BLaER1 (cell line): Measurements from ENCODE around the gene SYVN1.

Experiments
- H3K27ac ChIP-seq: shearing (Covaris generic); formaldehyde crosslinking; 2 replicates; pipeline ENCODE4 v1.8.1; 2022
- H3K27me3 ChIP-seq: shearing (Covaris generic); formaldehyde crosslinking; 2 replicates; pipeline ENCODE4 v1.8.1; 2022
- H3K36me3 ChIP-seq: shearing (Covaris generic); formaldehyde crosslinking; 2 replicates; pipeline ENCODE4 v1.8.1; 2022
- H3K4me1 ChIP-seq: shearing (Covaris generic); formaldehyde crosslinking; 2 replicates; pipeline ENCODE4 v1.8.1; 2022
- H3K4me2 ChIP-seq: shearing (Covaris generic); formaldehyde crosslinking; 2 replicates; pipeline ENCODE4 v1.8.1; 2022
- H3K4me3 ChIP-seq: shearing (Covaris generic); formaldehyde crosslinking; 2 replicates; pipeline ENCODE4 v1.8.1; 2022
- H3K9ac ChIP-seq: shearing (Covaris generic); formaldehyde crosslinking; 2 replicates; pipeline ENCODE4 v1.8.1; 2022
- H3K9me3 ChIP-seq: shearing (Covaris generic); formaldehyde crosslinking; 2 replicates; pipeline ENCODE4 v1.8.1; 2022
- H4K20me1 ChIP-seq: shearing (Covaris generic); formaldehyde crosslinking; 2 replicates; pipeline ENCODE4 v1.8.1; 2022
- Cebpa-rat ChIP-seq: shearing (Covaris generic); IDR thresholded peaks from 2 replicates; pipeline ENCODE4 v1.8.1; 2022

The SYVN1 gene

DNA sequence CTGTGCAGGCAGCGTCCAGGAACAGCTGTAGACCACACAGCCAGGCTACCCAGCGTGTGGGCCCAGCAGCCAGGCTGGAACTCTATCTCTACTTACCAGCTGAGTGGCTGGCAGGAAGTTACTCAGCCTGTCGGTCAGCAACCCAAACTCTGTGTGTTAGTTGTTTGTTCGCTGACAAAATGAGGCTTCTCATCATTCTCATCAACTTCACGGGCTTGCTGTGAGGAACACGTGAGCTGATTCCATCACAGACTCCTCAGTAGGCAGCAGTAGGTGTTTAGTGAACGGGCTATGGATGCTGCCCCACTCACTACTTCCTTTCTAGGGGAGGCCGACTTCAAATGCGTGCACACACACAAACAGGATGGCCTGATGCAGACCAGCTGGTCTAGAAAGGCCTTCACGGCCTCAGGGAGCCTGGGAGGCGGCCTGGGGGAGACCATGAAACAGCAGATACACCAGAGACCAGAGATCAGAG lies 34.9 kb upstream of the SYVN1 start:
- Histone ChIP-seq H3K9ac (peak overlapping the region; percentile 12; the same call in 1 of the 2 replicates), H3K4me3 (no peak overlapping the region), H3K9me3 (no peaks in the 10 kb centered on the region), H3K4me2 (no peak overlapping the region), H3K36me3 (no peaks in the 10 kb centered on the region), H3K27me3 (no peaks in the 10 kb centered on the region), H3K27ac (peak overlapping the region; percentile 55), H4K20me1 (no peaks in the 10 kb centered on the region), H3K4me1 (peaks cover 25% of the 10 kb centered on the region; the same call in 1 of the 2 replicates)
- TF ChIP-seq Cebpa-rat = no peak

GRCh38 chr11:65167656-65168055 lies 33.3 kb upstream of the SYVN1 start:
- no peak for TF ChIP-seq Cebpa-rat
- Histone ChIP-seq H3K36me3 (no peaks in the 10 kb centered on the region), H4K20me1 (no peaks in the 10 kb centered on the region), H3K4me2 (no peak overlapping the region), H3K9ac (no peak overlapping the region), H3K27me3 (no peaks in the 10 kb centered on the region), H3K9me3 (no peaks in the 10 kb centered on the region), H3K4me1 (peaks cover 25% of the 10 kb centered on the region; the same call in 1 of the 2 replicates), H3K27ac (no peak overlapping the region), H3K4me3 (no peak overlapping the region)

- no peak overlapping the region for H3K4me2 ChIP-seq
- TF ChIP-seq Cebpa-rat = no peak
These were observed 32.6 kb upstream of the SYVN1 start for GRCh38 chr11:65166893-65167292.

GRCh38 chr11:65165410-65166317 lies 31.3 kb upstream of the SYVN1 start:
- H3K4me1 ChIP-seq = peaks cover 17% of the 10 kb centered on the region; the same call in 1 of the 2 replicates
- no peak overlapping the region for H3K4me2 ChIP-seq
- H3K27ac ChIP-seq = no peak overlapping the region
- TF ChIP-seq Cebpa-rat = no peak
- H3K9ac ChIP-seq = no peak overlapping the region
- H3K4me3 ChIP-seq = no peak overlapping the region
- no peaks in the 10 kb centered on the region for H3K27me3 ChIP-seq
- H3K9me3 ChIP-seq = no peaks in the 10 kb centered on the region
- no peaks in the 10 kb centered on the region for H4K20me1 ChIP-seq
- no peaks in the 10 kb centered on the region for H3K36me3 ChIP-seq

More at GRCh38 chr11:65166893-65167292, 32.6 kb upstream of the SYVN1 start:
- Histone ChIP-seq H3K27me3 (no peaks in the 10 kb centered on the region), H3K9me3 (no peaks in the 10 kb centered on the region), H3K4me1 (peaks cover 25% of the 10 kb centered on the region; the same call in 1 of the 2 replicates), H3K4me3 (no peak overlapping the region), H3K9ac (no peak overlapping the region), H3K27ac (no peak overlapping the region), H3K36me3 (no peaks in the 10 kb centered on the region), H4K20me1 (no peaks in the 10 kb centered on the region)

GRCh38 chr11:65163684-65164083 lies 29.4 kb upstream of the SYVN1 start:
- Histone ChIP-seq H4K20me1 (no peaks in the 10 kb centered on the region), H3K27ac (no peak overlapping the region), H3K4me3 (no peak overlapping the region), H3K9ac (no peak overlapping the region), H3K36me3 (no peaks in the 10 kb centered on the region), H3K4me1 (no peaks in the 10 kb centered on the region), H3K4me2 (no peak overlapping the region), H3K27me3 (no peaks in the 10 kb centered on the region), H3K9me3 (no peaks in the 10 kb centered on the region)
- no peak for TF ChIP-seq Cebpa-rat

DNA sequence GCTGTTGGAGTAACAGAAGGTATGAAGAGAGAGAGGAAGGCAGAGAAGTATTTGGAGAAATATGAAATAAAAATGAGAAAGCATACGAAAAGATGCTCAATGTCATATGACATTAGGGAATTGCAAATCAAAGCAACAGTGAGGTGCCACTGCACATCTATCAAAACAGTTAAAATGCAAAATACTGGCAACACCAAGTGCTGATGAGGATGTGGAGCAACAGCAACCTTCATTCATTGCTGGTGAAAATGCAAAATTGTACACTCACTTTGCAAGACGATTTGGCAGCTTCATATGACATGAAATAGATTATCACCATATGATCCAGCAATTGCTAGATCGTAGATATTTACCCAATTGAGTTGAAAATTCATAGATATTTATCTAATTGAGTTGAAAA lies 26.3 kb upstream of the SYVN1 start:
- Histone ChIP-seq H3K4me1 (no peaks in the 10 kb centered on the region), H3K9me3 (no peaks in the 10 kb centered on the region), H3K4me2 (no peak overlapping the region), H3K36me3 (no peaks in the 10 kb centered on the region), H3K27me3 (no peaks in the 10 kb centered on the region), H3K27ac (no peak overlapping the region), H3K4me3 (no peak overlapping the region), H3K9ac (no peak overlapping the region), H4K20me1 (no peaks in the 10 kb centered on the region)
- TF ChIP-seq Cebpa-rat = no peak

GRCh38 chr11:65159012-65159411 lies 24.7 kb upstream of the SYVN1 start:
- Histone ChIP-seq H3K36me3 (no peaks in the 10 kb centered on the region), H3K4me2 (no peak overlapping the region), H3K9ac (no peak overlapping the region), H4K20me1 (no peaks in the 10 kb centered on the region), H3K27me3 (no peaks in the 10 kb centered on the region), H3K27ac (no peak overlapping the region), H3K4me1 (no peaks in the 10 kb centered on the region), H3K9me3 (no peaks in the 10 kb centered on the region), H3K4me3 (no peak overlapping the region)
- TF ChIP-seq Cebpa-rat = no peak

- H3K27me3 ChIP-seq = no peaks in the 10 kb centered on the region
- no peak overlapping the region for H3K4me2 ChIP-seq
- TF ChIP-seq Cebpa-rat = no peak
- no peaks in the 10 kb centered on the region for H3K4me1 ChIP-seq
- no peaks in the 10 kb centered on the region for H3K36me3 ChIP-seq
- no peak overlapping the region for H3K4me3 ChIP-seq
- no peaks in the 10 kb centered on the region for H4K20me1 ChIP-seq
- H3K9me3 ChIP-seq = no peaks in the 10 kb centered on the region
- H3K27ac ChIP-seq = no peak overlapping the region
- no peak overlapping the region for H3K9ac ChIP-seq
These were observed 23.0 kb upstream of the SYVN1 start for GRCh38 chr11:65157336-65157735.

GRCh38 chr11:65156926-65157325 lies 22.6 kb upstream of the SYVN1 start:
- H3K36me3 ChIP-seq = no peaks in the 10 kb centered on the region
- H3K27me3 ChIP-seq = no peaks in the 10 kb centered on the region
- H3K4me1 ChIP-seq = no peaks in the 10 kb centered on the region
- H3K27ac ChIP-seq = no peak overlapping the region
- H3K4me2 ChIP-seq = no peak overlapping the region
- H3K9ac ChIP-seq = no peak overlapping the region
- H4K20me1 ChIP-seq = no peaks in the 10 kb centered on the region
- no peak for TF ChIP-seq Cebpa-rat
- no peak overlapping the region for H3K4me3 ChIP-seq
- H3K9me3 ChIP-seq = no peaks in the 10 kb centered on the region

GRCh38 chr11:65156256-65156655 lies 21.9 kb upstream of the SYVN1 start:
- Histone ChIP-seq H3K9ac (no peak overlapping the region), H3K4me3 (no peak overlapping the region), H3K27me3 (no peaks in the 10 kb centered on the region), H4K20me1 (no peaks in the 10 kb centered on the region), H3K4me2 (no peak overlapping the region), H3K36me3 (no peaks in the 10 kb centered on the region), H3K9me3 (no peaks in the 10 kb centered on the region), H3K4me1 (peaks cover 1% of the 10 kb centered on the region; the same call in 1 of the 2 replicates), H3K27ac (no peak overlapping the region)
- TF ChIP-seq Cebpa-rat = no peak
